Measurements from ENCODE around the gene ZNF223. TPM values are rescaled to one million over a fixed set of nuclear protein-coding genes. Genes with fewer than 3 reads are reported as not detected.
A peak's percentile ranks its signal among the peaks of the same experiment; 100 is the strongest.

ZNF223 gene
- total and polyA plus RNA-seq, 8 donors: 0.95 to 4.7 (median 1.9) TPM

DNA sequence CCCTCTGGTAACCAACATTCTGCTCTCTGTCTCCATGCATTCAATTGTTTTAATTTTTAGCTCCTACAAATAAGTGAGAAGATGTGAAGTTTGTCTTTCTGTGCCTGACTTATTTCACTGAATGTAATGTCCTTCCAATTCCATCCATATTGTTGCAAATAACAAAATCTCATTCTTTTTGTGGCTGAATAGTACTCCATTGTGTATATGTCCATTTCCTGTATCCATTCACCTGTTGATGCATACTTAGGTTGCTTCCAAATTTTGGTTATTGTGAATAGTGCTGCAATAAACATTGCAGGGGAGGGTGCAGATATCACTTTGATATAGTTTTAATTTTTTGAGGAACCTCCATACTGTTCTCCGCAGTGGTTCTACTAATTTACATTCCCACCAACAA lies 17.6 kb downstream of the ZNF223 start:
- H3K4me1 ChIP-seq: peaks cover 0 to 3% (median 0%) of the 10 kb centered on the region in 3 donors
- no peak overlapping the region for H3K4me3 ChIP-seq
- intact Hi-C loops (cut with DNase I): no loop called here
- H3K27ac ChIP-seq: no peak overlapping the region
- peaks cover 0 to 10% (median 0%) of the 10 kb centered on the region in 3 donors for H3K36me3 ChIP-seq
- H3K9me3 ChIP-seq: peaks cover 0 to 5% (median 3%) of the 10 kb centered on the region in 4 donors
- 96 to 98% methylated on average over 1 of the region's 1 CpG for WGBS, 2 donors
- no peaks in the 10 kb centered on the region for H3K27me3 ChIP-seq
- TF ChIP-seq, protein P1, sequence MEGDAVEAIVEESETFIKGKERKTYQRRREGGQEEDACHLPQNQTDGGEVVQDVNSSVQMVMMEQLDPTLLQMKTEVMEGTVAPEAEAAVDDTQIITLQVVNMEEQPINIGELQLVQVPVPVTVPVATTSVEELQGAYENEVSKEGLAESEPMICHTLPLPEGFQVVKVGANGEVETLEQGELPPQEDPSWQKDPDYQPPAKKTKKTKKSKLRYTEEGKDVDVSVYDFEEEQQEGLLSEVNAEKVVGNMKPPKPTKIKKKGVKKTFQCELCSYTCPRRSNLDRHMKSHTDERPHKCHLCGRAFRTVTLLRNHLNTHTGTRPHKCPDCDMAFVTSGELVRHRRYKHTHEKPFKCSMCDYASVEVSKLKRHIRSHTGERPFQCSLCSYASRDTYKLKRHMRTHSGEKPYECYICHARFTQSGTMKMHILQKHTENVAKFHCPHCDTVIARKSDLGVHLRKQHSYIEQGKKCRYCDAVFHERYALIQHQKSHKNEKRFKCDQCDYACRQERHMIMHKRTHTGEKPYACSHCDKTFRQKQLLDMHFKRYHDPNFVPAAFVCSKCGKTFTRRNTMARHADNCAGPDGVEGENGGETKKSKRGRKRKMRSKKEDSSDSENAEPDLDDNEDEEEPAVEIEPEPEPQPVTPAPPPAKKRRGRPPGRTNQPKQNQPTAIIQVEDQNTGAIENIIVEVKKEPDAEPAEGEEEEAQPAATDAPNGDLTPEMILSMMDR (IDR thresholded peaks at IDR 0.05): no peak
- no peak for ATAC-seq
- DNase-seq: no peak
- no peak for FAIRE-seq

DNA sequence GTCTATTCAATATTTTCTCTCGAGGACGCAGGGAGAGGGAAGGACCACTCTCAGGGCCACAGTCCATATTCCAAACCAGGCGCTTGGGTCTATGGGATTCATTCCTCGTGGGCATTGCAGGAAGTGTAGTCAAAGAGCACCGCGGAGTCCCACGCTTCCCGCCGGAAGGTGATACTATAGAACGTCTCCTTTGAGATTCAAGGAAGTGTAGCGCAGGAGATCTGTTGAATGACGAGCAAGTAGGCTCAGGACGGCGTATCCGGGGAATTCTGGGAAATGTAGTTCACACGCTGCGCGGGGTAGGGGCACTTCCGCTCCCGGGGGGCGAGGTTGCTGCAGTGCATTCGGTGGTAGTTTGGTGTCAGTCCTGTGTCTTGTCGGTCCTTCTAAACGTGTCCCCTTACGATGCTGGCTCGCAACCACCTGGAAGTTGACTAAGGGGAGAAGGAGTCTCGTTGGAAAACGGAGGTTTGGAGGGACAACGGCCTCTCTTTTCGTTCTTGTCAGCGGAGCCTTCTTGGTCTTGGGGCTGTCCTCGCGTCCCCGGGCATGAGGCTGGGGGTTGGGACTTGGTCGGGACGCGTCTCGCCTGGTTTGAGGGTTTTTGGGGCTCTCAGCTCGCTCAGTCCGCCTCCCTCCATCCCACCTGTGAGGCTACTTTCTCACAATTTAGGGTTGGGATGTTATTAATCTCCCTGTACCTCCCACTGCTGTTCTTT lies 20.1 kb downstream of the ZNF223 start, which contains the start of gene ZNF284:
Gene ZNF284, plus strand, starts transcription at position 336 of the 719 bp plus-strand sequence. CDS start 4,231 bp downstream, outside the sequence.
- FAIRE-seq (no peak), DNase-seq (peak; percentile 83 to 91 (median 86)), ATAC-seq (peak; percentile 100)
- Histone ChIP-seq H3K27ac (peak within 1 kb of the TSS in 3 of 4 donors; percentile 4 to 45 (median 39)), H3K9me3 (peaks cover 0 to 5% (median 1%) of the 10 kb centered on the region in 4 donors), H3K4me1 (peaks cover 0 to 3% (median 0%) of the 10 kb centered on the region in 3 donors), H3K36me3 (no peaks in the 10 kb centered on the region), H3K4me3 (peak within 1 kb of the TSS; percentile 26 to 70 (median 52)), H3K27me3 (no peaks in the 10 kb centered on the region)
- WGBS, 2 donors: 1% methylated on average over 40 of the region's 40 CpGs
- intact Hi-C loops (cut with DNase I): no loop called here
- TF ChIP-seq, protein P1 (IDR thresholded peaks at IDR 0.05): no peak

DNA sequence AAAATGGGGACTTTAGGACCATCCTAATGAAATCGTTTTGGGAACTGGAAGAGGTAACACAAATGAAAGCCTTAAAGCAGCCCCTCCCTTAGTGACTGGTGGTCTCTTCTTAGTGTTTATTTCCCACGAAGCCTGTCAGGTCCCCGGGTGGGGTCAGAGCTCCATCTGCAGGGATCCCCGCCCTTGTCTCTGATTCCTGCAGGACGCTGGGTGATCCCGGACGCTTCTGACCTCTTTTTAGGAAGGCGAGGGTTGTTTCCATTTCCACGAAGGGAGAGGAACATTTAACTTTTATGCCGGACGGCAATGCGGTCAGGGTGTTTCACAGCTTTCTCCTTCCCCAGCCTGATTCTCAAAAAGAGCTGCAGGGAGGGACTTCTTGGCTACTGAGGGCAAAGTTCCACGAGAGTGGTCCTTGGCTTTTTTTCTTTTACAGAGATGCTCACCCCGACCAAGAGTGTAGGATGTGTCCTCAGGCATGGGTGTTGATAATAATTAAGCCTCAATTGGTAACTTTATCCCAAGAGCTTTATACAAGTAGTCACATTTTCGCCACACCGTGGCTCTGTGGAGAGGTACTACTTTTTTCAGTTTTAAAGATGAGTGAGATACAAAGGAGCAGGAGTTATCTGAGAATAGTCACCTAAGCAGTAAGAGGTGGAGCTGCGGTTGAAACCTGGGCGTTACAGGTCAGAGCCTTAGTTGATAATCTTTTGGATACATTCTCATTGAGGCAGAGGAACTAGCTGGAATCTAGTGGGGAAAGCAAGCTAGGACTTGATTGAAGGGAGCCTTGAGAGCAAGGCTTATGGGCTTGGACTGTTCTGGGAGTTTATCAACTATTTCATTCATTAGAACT lies 20.9 kb downstream of the ZNF223 start:
- intact Hi-C loops (cut with DNase I): no loop called here
- 12 to 14% methylated on average over 18 of the region's 18 CpGs for WGBS, 2 donors
- H3K27me3 ChIP-seq: no peaks in the 10 kb centered on the region
- FAIRE-seq (no peak), DNase-seq (no peak), ATAC-seq (peak; percentile 18 to 43 (median 22))
- TF ChIP-seq, protein P1 (IDR thresholded peaks at IDR 0.05): no peak
- H3K27ac ChIP-seq: no peak overlapping the region
- peaks cover 0 to 3% (median 0%) of the 10 kb centered on the region in 3 donors for H3K4me1 ChIP-seq
- H3K4me3 ChIP-seq: peak overlapping the region; percentile 26 to 70 (median 52)
- no peaks in the 10 kb centered on the region for H3K36me3 ChIP-seq
- peaks cover 0 to under 1% (median 0%) of the 10 kb centered on the region in 4 donors for H3K9me3 ChIP-seq

DNA sequence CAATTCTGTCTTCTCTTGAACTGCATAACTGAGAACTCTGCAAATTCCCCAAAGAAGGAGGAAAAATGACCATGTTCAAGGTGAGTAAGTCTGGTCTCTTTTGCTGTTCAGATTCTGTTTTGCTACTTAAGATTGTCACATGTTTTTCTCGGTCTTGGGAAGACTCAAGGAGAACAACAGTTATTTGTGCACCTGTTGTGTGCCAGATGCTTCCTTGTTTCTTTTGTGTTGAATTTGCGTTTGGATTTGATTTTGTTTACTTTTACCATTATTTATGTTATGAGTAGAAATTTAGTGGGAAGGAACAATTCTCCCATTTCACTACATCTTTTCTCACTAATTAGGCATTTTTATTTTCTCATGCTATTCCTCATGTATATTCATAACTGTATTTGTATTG lies 24.5 kb downstream of the ZNF223 start:
- intact Hi-C loops (cut with DNase I): no loop called here
- WGBS, 2 donors: 75 to 79% methylated on average over 2 of the region's 2 CpGs
- DNase-seq (no peak), ATAC-seq (no peak), FAIRE-seq (no peak)
- Histone ChIP-seq H3K4me1 (peaks cover 0 to 2% (median 0%) of the 10 kb centered on the region in 3 donors), H3K4me3 (no peak overlapping the region), H3K27ac (no peak overlapping the region), H3K9me3 (no peaks in the 10 kb centered on the region), H3K36me3 (peaks cover 0 to 6% (median 0%) of the 10 kb centered on the region in 3 donors), H3K27me3 (no peaks in the 10 kb centered on the region)
- TF ChIP-seq, protein P1 (IDR thresholded peaks at IDR 0.05): no peak

Measured in pancreas (tissue), 10 donors.